Measurements from ENCODE around the gene OLFM4. TPM values are rescaled to one million over a fixed set of nuclear protein-coding genes. Genes with fewer than 3 reads are reported as not detected.

OLFM4 gene
- total and polyA plus RNA-seq, 10 of the 15 experiments (the other 5 are each of a cell fraction or from before 2014, with no cell fraction given): 0.03 to 0.27 (median 0.11) TPM; not detected in 6

DNA sequence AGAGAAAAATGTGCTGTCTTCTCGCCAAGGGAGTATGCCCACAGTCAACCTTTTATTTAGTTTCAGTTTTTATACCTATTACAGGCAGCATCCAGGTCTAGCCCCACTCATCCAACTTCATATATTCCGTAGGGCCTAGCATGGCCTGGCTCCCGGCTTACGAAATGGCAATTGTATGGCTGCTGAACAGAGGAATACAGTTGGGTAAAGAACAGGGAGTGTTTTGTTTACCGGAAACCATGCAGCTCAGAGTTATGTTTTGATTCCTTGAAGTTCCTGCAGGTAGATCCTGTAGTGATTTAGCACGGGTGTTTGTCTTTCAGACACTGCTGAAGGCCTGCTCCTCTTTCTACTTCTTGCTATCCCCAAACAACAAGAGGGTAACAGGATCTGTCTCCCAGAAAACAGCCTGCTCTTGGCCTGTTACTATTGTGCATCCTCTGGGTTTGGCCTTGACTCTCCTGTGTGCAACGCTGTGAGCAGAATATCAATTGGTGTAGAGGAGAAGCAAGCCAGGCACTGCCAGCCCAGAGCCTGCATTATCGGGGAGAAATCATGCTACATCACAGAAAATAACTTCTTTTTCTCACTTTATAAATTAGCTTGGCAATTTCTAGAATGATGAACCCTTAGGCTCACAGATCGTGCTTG, 32.4 kb downstream of the OLFM4 start (continued):
- TF ChIP-seq, protein P1, sequence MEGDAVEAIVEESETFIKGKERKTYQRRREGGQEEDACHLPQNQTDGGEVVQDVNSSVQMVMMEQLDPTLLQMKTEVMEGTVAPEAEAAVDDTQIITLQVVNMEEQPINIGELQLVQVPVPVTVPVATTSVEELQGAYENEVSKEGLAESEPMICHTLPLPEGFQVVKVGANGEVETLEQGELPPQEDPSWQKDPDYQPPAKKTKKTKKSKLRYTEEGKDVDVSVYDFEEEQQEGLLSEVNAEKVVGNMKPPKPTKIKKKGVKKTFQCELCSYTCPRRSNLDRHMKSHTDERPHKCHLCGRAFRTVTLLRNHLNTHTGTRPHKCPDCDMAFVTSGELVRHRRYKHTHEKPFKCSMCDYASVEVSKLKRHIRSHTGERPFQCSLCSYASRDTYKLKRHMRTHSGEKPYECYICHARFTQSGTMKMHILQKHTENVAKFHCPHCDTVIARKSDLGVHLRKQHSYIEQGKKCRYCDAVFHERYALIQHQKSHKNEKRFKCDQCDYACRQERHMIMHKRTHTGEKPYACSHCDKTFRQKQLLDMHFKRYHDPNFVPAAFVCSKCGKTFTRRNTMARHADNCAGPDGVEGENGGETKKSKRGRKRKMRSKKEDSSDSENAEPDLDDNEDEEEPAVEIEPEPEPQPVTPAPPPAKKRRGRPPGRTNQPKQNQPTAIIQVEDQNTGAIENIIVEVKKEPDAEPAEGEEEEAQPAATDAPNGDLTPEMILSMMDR (IDR thresholded peaks at IDR 0.05 in 2 of 3, conservative IDR thresholded peaks at IDR 0.05 in 1 of 3; ENCODE audit: control insufficient read depth in 2 of 3, extremely low read depth in 1 of 3, insufficient read depth in 1 of 3, low read depth in 3 of 3, low read length in 3 of 3): no peak
- no peak for TF ChIP-seq FOXK2 (IDR thresholded peaks at IDR 0.05)
- TF ChIP-seq EP300 (IDR thresholded peaks at IDR 0.05; ENCODE audit: borderline replicate concordance in 1 of 2, control insufficient read depth in 1 of 2, low read depth in 2 of 2, low read length in 2 of 2): no peak

- H3K79me2 ChIP-seq (ENCODE audit: control insufficient read depth, insufficient read depth, low read length): no peaks in the 10 kb centered on the region
- H4K20me1 ChIP-seq (ENCODE audit: control insufficient read depth, insufficient read depth): no peaks in the 10 kb centered on the region
- no peak overlapping the region for H3K27ac ChIP-seq (ENCODE audit: control insufficient read depth, insufficient read depth)
- no peaks in the 10 kb centered on the region for H3K27me3 ChIP-seq (replicated peaks in 1 of 2; ENCODE audit: control insufficient read depth in 2 of 2, insufficient read depth in 2 of 2, low read length in 1 of 2)
- H3K36me3 ChIP-seq (ENCODE audit: control insufficient read depth in 2 of 2, insufficient read depth in 2 of 2, low read length in 1 of 2): no peaks in the 10 kb centered on the region
- DNase-seq (ENCODE audit: low read depth, low spot score) (no peak), ATAC-seq (no peak), FAIRE-seq (no peak)
- ChIA-PET SMC1A (ENCODE audit: uncharacterized antibody, unreplicated experiment) (no interaction called here), POLR2A (no interaction called here), RAD21 (ENCODE audit: unreplicated experiment) (no interaction called here), CTCF (no interaction called here)
- TF ChIP-seq TARDBP (IDR thresholded peaks at IDR 0.05; ENCODE audit: borderline replicate concordance) (no peak), IRF5 (IDR thresholded peaks at IDR 0.05; ENCODE audit: borderline replicate concordance) (no peak), RELB (IDR thresholded peaks at IDR 0.05; ENCODE audit: low read depth) (no peak), RAD51 (IDR thresholded peaks at IDR 0.05) (no peak), CBX5 (IDR thresholded peaks at IDR 0.05; ENCODE audit: low read depth) (no peak)
- TF ChIP-seq, protein P2, sequence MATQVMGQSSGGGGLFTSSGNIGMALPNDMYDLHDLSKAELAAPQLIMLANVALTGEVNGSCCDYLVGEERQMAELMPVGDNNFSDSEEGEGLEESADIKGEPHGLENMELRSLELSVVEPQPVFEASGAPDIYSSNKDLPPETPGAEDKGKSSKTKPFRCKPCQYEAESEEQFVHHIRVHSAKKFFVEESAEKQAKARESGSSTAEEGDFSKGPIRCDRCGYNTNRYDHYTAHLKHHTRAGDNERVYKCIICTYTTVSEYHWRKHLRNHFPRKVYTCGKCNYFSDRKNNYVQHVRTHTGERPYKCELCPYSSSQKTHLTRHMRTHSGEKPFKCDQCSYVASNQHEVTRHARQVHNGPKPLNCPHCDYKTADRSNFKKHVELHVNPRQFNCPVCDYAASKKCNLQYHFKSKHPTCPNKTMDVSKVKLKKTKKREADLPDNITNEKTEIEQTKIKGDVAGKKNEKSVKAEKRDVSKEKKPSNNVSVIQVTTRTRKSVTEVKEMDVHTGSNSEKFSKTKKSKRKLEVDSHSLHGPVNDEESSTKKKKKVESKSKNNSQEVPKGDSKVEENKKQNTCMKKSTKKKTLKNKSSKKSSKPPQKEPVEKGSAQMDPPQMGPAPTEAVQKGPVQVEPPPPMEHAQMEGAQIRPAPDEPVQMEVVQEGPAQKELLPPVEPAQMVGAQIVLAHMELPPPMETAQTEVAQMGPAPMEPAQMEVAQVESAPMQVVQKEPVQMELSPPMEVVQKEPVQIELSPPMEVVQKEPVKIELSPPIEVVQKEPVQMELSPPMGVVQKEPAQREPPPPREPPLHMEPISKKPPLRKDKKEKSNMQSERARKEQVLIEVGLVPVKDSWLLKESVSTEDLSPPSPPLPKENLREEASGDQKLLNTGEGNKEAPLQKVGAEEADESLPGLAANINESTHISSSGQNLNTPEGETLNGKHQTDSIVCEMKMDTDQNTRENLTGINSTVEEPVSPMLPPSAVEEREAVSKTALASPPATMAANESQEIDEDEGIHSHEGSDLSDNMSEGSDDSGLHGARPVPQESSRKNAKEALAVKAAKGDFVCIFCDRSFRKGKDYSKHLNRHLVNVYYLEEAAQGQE (IDR thresholded peaks at IDR 0.05; ENCODE audit: low read depth, low read length): no peak
- TF ChIP-seq, protein P1 (IDR thresholded peaks at IDR 0.05 in 2 of 3, conservative IDR thresholded peaks at IDR 0.05 in 1 of 3; ENCODE audit: control insufficient read depth in 2 of 3, extremely low read depth in 1 of 3, insufficient read depth in 1 of 3, low read depth in 3 of 3, low read length in 3 of 3): no peak
- intact Hi-C loops (cut with micrococcal nuclease; ENCODE audit: unreplicated experiment): no loop called here
- H3K9me3 ChIP-seq (replicated peaks; ENCODE audit: control insufficient read depth, insufficient read depth, low read length): no peaks in the 10 kb centered on the region; the same call in 2 of the 3 replicates
- 56% methylated on average over 4 of the region's 4 CpGs for WGBS (ENCODE audit: insufficient coverage, insufficient replicate concordance, low lambda C conversion rate, missing lambda C conversion rate)
- no peak overlapping the region for H3K4me3 ChIP-seq
- in situ Hi-C loops (cut with MboI): no loop called here
- no peak overlapping the region for H2AFZ ChIP-seq (ENCODE audit: control insufficient read depth, low read depth, low read length)
- H3K9ac ChIP-seq (ENCODE audit: control insufficient read depth, insufficient read depth, low read length): no peak overlapping the region
- no peaks in the 10 kb centered on the region for H3K4me1 ChIP-seq (ENCODE audit: control insufficient read depth, insufficient read depth, low read length)
- no peak overlapping the region for H3K4me2 ChIP-seq (ENCODE audit: control insufficient read depth, insufficient read depth)
- BruUV-seq (replicated peaks): no TSS peak
These were observed 36.1 kb downstream of the OLFM4 start for GRCh38 chr13:53064731-53065130.

Measured in GM12878 (cell line).